ENCODE results near the gene SERP2. TPM values are rescaled to one million over a fixed set of nuclear protein-coding genes. Genes with fewer than 3 reads are reported as not detected.
A peak's percentile ranks its signal among the peaks of the same experiment; 100 is the strongest.

The SERP2 gene
- total and polyA plus RNA-seq, 2 donors (not counting 3 experiments of a cell fraction or from before 2014, with no cell fraction given) = 0.30 TPM; not detected in 1

DNA sequence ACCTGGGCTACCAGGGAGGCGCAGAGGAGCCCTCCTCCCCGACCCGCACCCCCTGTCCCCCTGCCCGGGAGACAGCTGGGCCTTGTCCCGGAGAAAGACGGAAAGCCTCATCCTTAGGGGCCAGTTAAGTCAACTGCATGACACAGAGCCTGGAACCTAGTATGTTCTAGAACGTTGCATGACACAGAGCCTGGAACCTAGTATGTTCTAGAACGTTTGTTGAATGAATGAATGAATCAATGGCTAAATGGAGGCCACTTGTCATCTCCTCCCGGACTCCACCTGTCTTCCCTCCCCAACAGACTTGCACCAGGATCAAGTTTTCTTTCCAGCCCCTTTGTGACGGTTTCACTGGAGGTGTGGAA, 706 bp downstream of the SERP2 start:
- Histone ChIP-seq H2AFZ (ENCODE audit: low read depth, low read length) (peak overlapping the region; percentile 38), H3K27ac (ENCODE audit: insufficient read depth, low read depth, low read length) (no peak overlapping the region), H3K27me3 (ENCODE audit: control insufficient read depth in 2 of 2, insufficient read depth in 2 of 2, low read length in 2 of 2) (no peaks in the 10 kb centered on the region), H3K9ac (replicated peaks; ENCODE audit: extremely low read depth, insufficient read depth, low read length) (no peak overlapping the region), H3K36me3 (ENCODE audit: control insufficient read depth in 2 of 2, extremely low read depth in 1 of 2, insufficient read depth in 2 of 2, low read length in 2 of 2) (no peaks in the 10 kb centered on the region), H3K9me1 (replicated peaks; ENCODE audit: control insufficient read depth, extremely low read depth, insufficient read depth, low read length) (no peaks in the 10 kb centered on the region), H3K4me2 (ENCODE audit: insufficient read depth, low read length) (peak overlapping the region; percentile 11), H3K79me2 (ENCODE audit: control insufficient read depth, insufficient read depth, low read length) (no peaks in the 10 kb centered on the region), H3K4me1 (ENCODE audit: control insufficient read depth, extremely low read depth, insufficient read depth, low read length) (peaks cover 3% of the 10 kb centered on the region), H4K20me1 (replicated peaks; ENCODE audit: control insufficient read depth, extremely low read depth, insufficient read depth, low read length) (no peaks in the 10 kb centered on the region), H3K4me3 (replicated peaks in 1 of 3; ENCODE audit: insufficient read depth in 1 of 3, low read depth in 1 of 3, low read length in 3 of 3) (peak overlapping the region in 1 of 3 experiments; percentile 54), H3K9me3 (replicated peaks; ENCODE audit: control insufficient read depth, insufficient read depth, low read length) (no peaks in the 10 kb centered on the region)
- ChIA-PET CTCF (interaction anchor here (1.4 to 2.8 kb wide), 3 partner anchors 29 to 183 kb away, joined by 5 to 12 read pairs (median 6); no protein-coding TSS in a partner anchor), POLR2A (no interaction called here)
- no peak for DNase-seq (ENCODE audit: low read depth, low spot score)
- dilution Hi-C loops (cut with MboI; ENCODE audit: extremely low pct_ligation_motif_present, low sequenced_read_pairs) (no loop called here), intact Hi-C loops (cut with micrococcal nuclease) (no loop called here)
- BruUV-seq (replicated peaks) = no TSS peak
- TF ChIP-seq GATA2 (IDR thresholded peaks at IDR 0.05; ENCODE audit: insufficient read depth, insufficient read length, low read depth, low read length) = no peak
- TF ChIP-seq EZH2 (IDR thresholded peaks at IDR 0.05; ENCODE audit: borderline replicate concordance, low read depth, low read length, severe bottlenecking) = no peak
- TF ChIP-seq FOS (IDR thresholded peaks at IDR 0.05; ENCODE audit: borderline replicate concordance, insufficient read depth, low read length) = no peak
- no peak for TF ChIP-seq POLR2AphosphoS5 (IDR thresholded peaks at IDR 0.05; ENCODE audit: insufficient read depth, low read depth, low read length)
- no peak for TF ChIP-seq POLR2A (IDR thresholded peaks at IDR 0.05; ENCODE audit: low read depth, low read length)
- no peak for TF ChIP-seq MYC (IDR thresholded peaks at IDR 0.05; ENCODE audit: low read depth, low read length)
- TF ChIP-seq, protein P1, sequence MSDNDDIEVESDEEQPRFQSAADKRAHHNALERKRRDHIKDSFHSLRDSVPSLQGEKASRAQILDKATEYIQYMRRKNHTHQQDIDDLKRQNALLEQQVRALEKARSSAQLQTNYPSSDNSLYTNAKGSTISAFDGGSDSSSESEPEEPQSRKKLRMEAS (IDR thresholded peaks at IDR 0.05; ENCODE audit: insufficient read depth, insufficient read length) = no peak
- TF ChIP-seq JUN (IDR thresholded peaks at IDR 0.05; ENCODE audit: borderline replicate concordance, insufficient read depth, insufficient read length, low read depth) = no peak
- TF ChIP-seq, protein P2, sequence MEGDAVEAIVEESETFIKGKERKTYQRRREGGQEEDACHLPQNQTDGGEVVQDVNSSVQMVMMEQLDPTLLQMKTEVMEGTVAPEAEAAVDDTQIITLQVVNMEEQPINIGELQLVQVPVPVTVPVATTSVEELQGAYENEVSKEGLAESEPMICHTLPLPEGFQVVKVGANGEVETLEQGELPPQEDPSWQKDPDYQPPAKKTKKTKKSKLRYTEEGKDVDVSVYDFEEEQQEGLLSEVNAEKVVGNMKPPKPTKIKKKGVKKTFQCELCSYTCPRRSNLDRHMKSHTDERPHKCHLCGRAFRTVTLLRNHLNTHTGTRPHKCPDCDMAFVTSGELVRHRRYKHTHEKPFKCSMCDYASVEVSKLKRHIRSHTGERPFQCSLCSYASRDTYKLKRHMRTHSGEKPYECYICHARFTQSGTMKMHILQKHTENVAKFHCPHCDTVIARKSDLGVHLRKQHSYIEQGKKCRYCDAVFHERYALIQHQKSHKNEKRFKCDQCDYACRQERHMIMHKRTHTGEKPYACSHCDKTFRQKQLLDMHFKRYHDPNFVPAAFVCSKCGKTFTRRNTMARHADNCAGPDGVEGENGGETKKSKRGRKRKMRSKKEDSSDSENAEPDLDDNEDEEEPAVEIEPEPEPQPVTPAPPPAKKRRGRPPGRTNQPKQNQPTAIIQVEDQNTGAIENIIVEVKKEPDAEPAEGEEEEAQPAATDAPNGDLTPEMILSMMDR (IDR thresholded peaks at IDR 0.05; ENCODE audit: extremely low read depth in 1 of 2, insufficient read depth in 1 of 2, low read depth in 1 of 2, low read length in 2 of 2) = no peak
- FAIRE-seq = no peak

Measured in endothelial cell of umbilical vein (primary cell).